Stimulated activated CD4-positive, alpha-beta T cell treated with anti-CD3 and anti-CD28 coated beads, Interleukin-15, amount 100 ng/mL, for 24 hours (primary cell): ENCODE measurements around the gene SLC35G3.
"Not testable (repeated sequence)": the region's sequence is repeated elsewhere in the genome, so short reads cannot be mapped to it uniquely, and the experiment has no call there.

Experiments
- DNase-seq: peaks from one replicate; pipeline ENCODE4 v3.0.0-alpha.2; 2020

SLC35G3 gene

GRCh38 chr17:35194001-35194400, at the start of gene SLC35G3:
TSS of gene SLC35G3 (minus strand) at chr17:35194393. CDS start at chr17:35194307, 86 bp downstream.
- not testable (repeated sequence) for DNase-seq

DNA sequence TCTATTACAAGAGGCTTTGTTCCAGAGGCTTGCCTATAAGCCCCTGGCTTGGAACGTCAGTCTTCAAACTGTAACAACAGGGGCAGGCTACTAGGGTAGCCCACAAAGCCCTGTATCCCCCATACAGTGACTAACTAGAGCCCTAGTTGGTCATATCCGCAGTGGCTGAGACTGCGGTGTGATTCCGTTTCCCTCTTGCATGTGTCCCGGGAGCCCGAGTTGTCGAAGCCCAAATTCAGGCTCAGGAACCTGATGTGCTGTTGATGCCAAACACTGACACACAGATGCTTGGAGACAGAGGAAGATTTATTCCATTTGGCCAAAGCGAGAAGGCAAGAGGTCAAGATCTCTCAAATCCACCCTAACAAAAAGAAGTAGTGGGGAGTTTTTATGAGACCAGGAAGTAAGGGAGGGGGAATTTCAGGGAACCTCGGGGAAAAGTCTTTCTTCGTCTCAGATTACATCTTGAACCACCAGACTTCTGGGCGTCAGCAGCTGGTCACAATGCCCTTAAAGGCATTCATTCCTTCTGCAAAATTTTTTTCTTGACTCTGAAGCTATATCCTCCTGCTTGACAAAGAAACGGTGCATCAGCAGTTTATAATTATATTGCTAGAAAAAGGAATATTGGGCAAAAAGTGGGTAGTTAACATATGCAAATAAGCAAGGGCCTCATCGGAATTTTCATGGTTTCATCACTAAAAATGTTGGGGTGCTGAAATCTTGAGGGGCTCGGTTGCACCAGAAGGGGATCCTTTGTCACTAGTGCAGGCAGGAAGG, 49.6 kb upstream of the SLC35G3 start:
- peak; percentile 70 for DNase-seq

GRCh38 chr17:35242805-35243560, 48.8 kb upstream of the SLC35G3 start, which contains the start of gene SLFN5:
TSS of gene SLFN5 (plus strand) at chr17:35243072. CDS start at chr17:35258691, 15,619 bp downstream.
- DNase-seq = peak; percentile 94

DNA sequence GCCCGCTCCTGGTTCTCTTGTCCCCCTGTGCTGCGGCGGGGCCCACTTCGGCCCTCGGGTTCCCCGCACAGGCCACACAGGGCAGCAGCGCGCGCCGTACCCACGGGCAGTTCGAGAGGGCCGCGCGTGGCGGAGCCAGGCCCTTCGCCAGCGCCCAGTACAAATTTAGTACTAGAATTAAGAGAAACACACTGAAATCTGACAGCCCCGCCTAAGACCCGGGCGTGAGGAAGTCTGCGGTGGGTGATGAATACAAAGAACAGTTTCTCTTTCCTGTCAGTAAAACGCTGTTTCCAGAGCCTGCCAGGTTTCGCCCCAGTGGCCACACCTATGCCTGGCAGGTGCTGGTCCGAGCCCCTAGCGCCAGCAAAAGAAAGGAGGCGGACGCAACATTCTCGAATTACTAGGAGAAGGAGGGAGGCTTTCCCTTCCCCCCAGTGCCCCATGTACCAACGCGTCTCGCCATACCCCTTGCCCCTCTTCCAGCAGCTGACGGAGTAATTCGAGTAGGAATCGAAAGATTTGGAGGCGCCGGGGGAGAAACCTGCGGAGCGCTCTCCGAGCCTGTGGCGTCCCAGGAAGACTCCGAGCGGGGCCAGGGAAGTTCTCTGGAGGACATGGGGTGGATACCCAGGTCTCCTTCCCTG, 48.1 kb upstream of the SLC35G3 start:
- DNase-seq = peak; percentile 91

- peak; percentile 53 for DNase-seq
Observed at GRCh38 chr17:35241520-35241919, 47.3 kb upstream of the SLC35G3 start.

- no peak for DNase-seq
Observed at GRCh38 chr17:35240861-35241260, 46.7 kb upstream of the SLC35G3 start.

DNA sequence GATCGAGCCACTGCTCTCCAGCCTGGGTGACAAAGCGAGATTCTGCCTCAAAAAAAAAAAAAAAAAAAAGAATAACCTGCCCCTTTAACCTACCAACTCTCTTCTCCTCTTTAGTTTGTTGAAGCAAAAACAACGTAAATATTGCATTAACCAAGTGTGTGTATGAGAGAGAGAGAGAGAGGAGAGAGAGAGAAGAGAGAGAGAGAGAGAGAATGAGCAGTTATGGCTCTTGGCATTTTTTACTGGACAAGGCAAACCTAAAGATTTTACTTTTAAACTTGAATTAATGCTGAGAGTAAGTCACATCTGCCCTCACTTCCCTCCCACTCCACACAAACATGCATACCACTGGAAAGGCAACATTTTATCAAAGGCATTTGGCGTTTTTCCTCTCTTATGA, 45.6 kb upstream of the SLC35G3 start:
- DNase-seq = no peak

GRCh38 chr17:35238821-35239220, 44.6 kb upstream of the SLC35G3 start:
- no peak for DNase-seq

DNA sequence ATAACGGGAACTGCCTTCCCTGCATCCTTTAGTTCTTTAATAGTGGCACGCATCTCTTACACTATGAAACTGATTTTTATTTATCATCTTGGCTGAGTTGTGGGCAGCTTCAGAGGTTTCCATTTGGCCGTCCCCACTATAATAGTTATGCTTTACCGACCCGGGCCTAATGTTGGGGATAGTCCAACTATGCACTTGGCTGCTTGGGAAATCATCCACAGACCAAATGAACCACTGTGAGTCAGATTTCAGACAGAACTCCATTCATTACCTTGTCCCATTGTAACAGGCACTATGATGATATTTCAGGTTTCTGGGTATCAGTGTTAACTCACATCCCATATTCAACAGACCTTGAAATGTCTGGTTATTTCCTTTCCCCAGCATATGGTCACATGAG, 42.6 kb upstream of the SLC35G3 start:
- no peak for DNase-seq

- no peak for DNase-seq
Observed at GRCh38 chr17:35235917-35236316, 41.7 kb upstream of the SLC35G3 start.

DNA sequence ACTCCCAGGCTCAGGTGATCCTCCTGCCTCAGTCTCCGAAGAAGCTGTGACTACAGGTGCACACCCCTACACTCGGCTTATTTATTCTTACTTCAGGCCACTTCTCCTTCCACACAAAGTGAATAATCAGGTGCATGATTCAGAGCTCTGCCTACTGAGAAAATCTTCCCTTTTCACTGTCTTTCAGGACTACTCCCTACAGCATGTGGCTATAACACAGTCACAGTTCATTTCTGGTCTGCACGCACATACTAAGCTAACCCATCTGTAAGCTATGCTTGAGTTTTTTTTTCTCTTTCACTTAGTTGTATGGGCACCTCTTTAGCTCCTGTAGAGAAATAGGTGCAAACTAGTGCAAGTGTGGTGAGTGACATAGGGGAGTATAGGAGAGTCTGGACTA, 41.1 kb upstream of the SLC35G3 start:
- no peak for DNase-seq

- not testable (repeated sequence) for DNase-seq
Observed at GRCh38 chr17:35234315-35234714, 40.1 kb upstream of the SLC35G3 start.

DNA sequence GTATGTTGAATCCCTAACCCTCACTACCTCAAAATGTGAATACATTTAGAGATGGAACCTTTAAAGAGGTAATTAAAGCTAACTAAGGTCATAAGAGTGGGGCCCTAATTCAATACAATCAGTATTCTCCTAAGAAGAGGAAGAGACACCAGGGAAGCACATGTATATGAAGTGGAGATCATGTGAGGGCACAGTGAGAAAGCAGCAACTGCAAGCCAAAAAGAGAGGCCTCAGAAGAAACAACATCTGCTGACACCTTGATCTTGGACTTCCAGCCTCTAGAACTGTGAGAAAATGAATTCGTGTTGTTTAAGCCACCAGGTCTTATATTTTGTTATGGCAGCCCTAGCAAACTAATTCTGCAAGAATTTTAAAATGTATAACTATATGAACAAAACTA, 35.4 kb upstream of the SLC35G3 start:
- no peak for DNase-seq

- DNase-seq = no peak
Observed at GRCh38 chr17:35227546-35227945, 33.4 kb upstream of the SLC35G3 start.

DNA sequence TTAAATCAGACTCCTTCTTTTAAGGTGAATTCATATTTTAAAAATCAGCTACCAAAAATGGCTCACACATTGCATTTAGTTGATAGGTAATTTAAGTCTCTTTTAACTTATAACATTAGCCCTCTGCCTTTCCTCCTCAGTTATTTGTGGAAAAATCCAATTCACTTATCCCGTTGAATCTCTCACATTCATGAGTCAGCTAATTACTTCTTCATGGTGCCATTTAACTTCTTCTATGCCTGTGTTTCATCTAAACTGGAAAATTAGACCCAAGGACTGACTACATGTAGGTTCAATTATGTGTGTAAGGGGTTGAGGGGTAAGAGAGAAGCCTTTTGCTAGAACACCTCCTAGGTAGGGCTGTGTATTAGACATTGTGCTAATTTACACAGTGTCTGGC, 30.2 kb upstream of the SLC35G3 start:
- DNase-seq = no peak

DNA sequence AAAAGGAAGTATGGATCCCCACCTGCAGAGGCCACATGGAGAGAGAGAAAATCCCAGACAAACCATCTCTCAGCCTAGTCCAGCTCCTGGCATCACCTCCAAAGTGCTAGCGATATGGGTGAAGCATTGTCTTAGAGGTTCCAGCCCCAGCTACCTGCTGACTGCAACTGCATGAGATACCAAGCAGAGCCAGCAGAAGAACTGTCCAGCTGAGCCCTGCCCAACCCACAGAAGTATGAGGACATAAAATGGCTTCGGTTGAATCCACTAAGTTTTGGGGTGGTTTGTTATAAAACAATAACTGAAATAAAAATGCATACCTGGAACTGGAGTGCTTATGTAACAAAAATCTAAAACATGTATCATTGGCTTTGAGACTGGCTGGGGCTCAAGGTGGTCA, 28.3 kb upstream of the SLC35G3 start:
- no peak for DNase-seq

DNA sequence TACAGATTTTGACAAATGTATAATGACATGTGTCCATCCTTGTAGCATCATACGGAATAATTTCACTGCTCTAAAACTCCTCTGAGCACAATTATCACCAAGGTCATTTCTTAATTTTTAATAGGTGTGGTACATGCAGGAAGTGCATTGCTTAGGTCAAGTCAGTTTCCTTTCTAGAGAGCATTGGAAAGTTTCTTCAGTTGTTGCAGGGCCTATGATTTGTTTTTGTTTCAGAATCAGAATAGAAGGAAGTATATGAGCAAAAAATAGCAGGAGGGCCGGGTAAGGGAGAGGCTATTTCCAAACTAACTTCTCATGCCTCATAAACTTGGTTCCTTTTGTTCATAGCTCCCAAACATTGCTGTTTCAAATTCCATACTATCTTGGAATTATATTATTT, 24.7 kb upstream of the SLC35G3 start:
- DNase-seq = no peak

- no peak for DNase-seq
Observed at GRCh38 chr17:35217107-35217506, 22.9 kb upstream of the SLC35G3 start.

GRCh38 chr17:35214631-35215273, 20.6 kb upstream of the SLC35G3 start:
- DNase-seq = peak; percentile 43

DNA sequence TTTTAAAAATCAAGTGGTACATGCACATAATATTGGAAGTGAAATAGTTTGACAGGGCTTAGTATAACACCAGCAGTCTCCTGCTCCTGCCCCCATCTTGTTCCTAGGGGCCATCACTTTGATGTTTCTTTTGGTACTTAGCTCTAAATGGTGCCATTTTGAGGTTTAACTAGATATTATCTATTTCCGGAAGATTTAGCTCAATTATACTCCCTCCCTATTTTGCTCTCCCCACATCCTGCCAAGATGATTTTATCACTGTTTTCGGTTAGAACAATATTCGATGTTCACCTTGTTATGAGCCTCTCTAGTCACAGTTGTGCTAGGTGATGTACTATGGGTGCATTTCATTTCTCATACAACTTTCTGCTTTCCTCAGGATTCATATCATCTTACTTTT, 20.0 kb upstream of the SLC35G3 start:
- peak; percentile 18 for DNase-seq

- DNase-seq = no peak
Observed at GRCh38 chr17:35213412-35213940, 19.3 kb upstream of the SLC35G3 start.

GRCh38 chr17:35212668-35213067, 18.5 kb upstream of the SLC35G3 start:
- DNase-seq = peak; percentile 35

- DNase-seq = peak; percentile 39
Observed at GRCh38 chr17:35210741-35211140, 16.5 kb upstream of the SLC35G3 start.
